ENCODE measurements around the gene C14orf93.

Gene C14orf93, protein sequence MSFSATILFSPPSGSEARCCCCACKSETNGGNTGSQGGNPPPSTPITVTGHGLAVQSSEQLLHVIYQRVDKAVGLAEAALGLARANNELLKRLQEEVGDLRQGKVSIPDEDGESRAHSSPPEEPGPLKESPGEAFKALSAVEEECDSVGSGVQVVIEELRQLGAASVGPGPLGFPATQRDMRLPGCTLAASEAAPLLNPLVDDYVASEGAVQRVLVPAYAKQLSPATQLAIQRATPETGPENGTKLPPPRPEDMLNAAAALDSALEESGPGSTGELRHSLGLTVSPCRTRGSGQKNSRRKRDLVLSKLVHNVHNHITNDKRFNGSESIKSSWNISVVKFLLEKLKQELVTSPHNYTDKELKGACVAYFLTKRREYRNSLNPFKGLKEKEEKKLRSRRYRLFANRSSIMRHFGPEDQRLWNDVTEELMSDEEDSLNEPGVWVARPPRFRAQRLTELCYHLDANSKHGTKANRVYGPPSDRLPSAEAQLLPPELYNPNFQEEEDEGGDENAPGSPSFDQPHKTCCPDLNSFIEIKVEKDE

DNA sequence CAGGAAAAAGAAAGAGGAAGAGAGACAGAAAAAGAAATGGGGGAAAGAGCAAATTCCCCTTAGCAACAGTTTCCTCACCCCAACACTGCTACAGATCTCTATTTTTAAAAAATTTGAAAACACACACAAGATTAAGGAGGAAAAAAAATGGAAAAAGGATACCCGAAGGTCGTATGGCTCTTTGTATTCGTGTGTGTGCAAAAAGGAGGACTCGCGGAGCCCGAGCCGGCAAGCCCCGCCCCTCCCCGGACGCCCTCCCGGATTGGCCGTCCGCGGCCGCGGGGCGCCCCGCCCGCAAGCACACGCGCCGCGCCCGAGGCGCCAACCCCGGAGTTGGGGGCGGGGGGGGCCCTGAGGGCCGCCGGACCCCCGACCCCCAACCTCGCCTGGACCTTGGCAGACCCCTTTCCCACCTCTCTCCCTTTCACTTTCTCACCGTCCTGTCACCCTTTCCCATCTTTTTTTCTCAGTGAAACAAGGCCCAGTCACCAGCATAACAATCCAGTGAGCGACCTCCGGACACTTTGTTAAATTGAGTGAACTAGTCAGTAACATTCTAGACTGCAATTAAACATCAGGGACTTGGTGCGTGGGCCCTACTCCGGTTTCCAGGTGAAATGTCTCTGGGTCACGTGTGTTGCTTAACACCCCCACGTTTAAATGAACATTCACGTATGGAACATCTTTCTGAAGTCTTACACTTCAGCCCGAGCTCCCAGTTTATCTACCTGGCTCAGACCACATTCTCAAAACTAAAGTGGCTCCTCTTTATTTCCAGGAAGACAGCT, at the start of gene C14orf93:
C14orf93 (minus strand) TSS at position 205 of the 788 bp plus-strand sequence. CDS start 11,120 bp downstream, outside the sequence.
- DNase-seq, result peak; percentile 68 to 73

GRCh38 chr14:23058654-23059504, 48.9 kb upstream of the C14orf93 start:
- DNase-seq, result no peak

GRCh38 chr14:23057757-23058653, 48.1 kb upstream of the C14orf93 start:
- DNase-seq, result peak; percentile 83 to 85

DNA sequence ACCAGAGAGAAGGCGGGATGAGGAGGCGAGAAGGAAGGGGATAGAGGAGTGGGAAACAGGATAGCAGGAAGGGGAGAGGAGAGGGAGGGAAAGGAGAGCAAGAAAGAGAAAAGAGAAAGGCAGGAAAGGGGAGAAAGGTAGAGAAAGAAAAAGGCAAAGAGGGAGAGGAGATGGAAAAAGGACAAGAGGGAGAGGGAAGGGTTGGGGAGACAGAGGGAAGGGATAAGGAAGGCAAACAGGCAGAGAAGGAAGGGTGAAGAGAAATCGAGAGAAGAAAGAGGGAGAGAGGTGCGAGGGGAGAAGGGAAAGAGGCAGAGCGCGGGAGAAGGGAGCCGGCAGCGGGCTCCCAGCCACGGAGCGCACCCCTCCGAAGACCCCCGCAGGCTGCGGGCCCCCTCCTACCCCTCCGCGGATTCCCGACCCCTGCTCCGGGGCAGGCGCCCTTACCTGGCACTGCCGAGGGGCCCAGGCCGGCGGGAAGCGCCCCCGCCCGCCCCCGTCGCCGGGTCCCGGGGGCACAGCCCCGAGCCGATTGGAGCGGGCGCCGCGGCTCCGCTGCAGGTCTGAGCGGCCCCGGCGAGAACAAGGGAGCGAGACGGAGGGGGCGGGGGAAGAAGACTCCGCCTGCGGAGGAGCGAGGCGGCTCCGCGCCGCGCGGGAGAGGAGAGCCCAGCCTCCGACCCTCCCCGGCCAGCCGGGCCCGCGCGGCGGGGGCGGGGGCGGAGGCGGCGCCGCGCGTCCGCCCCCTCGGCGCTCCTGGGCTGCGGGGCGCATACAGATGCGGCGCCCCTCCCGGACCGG, 47.2 kb upstream of the C14orf93 start, which contains the start of gene CDH24:
CDH24 (minus strand) TSS at position 565 of the 801 bp plus-strand sequence. CDS start 1,787 bp downstream, outside the sequence.
- DNase-seq, result peak; percentile 56 to 62

DNA sequence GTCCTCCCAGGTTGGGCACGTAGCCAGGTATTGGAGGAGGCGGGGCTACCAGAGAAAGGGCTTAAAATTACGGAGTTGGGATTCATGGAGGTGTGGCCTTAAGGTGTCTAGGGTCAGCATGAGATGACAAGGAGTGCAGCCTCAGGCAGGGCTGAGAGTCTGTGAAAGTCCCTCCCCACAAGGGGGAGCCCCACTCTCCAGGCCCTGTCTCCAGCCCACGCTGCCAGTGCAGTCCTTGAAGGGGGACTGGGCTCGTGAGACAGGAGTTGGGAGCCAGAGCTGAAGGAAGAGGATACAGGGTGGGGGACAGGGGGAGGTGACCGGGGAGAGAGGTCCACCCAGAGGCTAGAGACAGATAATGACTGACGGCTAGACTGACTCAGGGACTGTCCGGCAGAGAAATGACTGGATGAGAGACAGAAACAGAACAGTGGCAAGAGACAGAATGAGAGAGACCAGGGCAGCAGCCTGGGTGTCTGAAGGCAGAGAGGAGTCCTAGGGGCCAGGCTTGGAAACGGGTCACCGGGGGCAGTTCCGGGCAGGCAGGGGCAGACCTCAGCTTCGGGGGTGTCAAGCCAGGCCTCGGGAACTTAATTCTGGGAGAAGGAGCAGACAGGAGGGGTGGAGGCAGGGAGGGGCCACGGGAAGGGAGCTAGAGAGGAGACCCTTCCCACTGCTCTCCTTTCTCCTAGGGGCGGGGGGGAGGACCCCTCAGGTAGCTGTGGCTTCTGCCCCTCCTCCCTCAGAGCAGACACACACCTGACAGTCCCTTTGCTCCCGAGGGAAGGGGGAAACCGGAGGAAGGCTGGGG, 46.4 kb upstream of the C14orf93 start:
- DNase-seq, result peak; percentile 66 to 67

- no peak for DNase-seq
Measured at GRCh38 chr14:23055621-23056144, 45.7 kb upstream of the C14orf93 start.

- no peak for DNase-seq
Measured at GRCh38 chr14:23055147-23055550, 45.2 kb upstream of the C14orf93 start.

DNA sequence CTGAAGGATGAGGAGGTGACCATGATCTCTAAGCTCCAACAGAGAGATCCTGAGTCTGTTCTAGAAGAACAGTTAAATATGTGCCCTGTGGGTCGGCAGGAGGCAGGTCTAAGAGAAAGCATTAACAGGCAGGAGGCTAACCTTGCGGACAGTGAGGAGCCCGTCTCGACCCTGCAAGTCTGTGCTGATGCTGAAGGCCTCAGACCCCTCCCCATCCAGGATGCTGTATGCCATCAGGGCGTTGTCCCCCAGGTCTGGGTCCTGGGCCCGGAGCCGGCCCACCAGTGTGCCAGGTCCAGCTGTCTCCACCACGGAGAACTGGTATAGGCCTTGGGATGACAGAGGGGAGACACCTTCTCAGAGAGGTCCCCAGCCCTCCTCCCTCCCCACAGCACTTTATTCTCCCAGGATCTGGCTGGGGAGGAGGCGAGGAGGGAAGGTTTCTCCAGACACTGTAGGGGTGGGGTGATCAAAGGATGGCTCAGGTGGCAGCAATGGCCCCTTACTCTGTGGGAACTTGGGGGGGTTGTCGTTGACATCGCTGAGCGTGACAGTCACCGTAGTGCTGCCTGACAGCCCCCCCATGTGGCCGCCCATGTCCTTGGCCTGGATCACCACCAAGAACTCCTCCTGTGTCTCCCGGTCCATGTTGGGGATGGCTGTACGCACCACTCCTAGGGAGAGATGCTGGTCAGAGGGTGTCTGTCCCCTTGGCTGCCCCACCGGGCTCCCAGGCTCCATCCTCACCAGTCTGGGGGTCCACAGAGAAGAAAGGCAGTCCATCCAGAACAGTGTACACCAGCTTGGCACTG, 44.3 kb upstream of the C14orf93 start:
- DNase-seq, result no peak

DNA sequence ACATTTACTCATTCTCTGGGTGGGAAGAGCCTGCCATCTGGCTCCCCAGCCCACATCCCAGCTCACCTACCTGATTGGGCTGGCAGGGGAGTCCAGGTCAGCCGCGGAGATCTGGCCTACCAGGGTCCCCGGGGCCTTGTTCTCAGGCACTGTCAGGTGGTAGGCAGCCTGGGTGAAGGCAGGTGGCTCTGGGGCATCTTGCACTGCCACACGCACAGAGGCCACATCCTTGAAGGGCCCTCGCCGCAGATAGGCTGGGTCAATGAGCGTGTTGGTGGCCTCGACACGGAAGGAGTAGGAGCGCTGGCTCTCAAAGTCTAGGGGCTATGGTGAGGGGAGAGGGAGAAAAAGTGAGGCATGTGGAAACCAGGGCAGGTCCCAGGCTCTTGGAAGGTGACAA, 43.5 kb upstream of the C14orf93 start:
- no peak for DNase-seq

- DNase-seq, result no peak
Measured at GRCh38 chr14:23052671-23053070, 42.7 kb upstream of the C14orf93 start.

DNA sequence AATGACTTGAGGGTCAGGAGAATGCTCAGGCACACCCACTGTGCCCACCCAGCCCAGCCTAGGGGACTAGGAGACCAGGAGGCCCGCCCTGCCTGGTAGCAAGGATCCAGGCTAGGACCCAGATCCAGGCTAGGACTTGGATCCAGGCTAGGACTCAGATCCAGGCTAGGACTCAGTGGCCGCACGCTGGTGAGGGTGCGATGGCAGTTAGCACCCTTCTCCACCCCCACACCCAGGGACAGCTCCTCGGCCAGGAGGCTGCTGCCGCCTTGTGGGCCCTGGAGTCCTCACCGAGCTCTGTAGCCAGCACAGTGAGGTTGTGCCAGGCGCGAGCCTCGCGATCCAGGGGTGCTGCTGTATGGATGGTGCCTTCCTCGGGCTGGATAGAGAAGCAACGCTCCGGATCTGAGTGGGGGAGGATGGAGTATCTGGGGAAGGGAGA, 42.3 kb upstream of the C14orf93 start:
- no peak for DNase-seq

- no peak for DNase-seq
Measured at GRCh38 chr14:23051141-23052057, 41.5 kb upstream of the C14orf93 start.

GRCh38 chr14:23049011-23049410, 39.1 kb upstream of the C14orf93 start:
- DNase-seq, result no peak

DNA sequence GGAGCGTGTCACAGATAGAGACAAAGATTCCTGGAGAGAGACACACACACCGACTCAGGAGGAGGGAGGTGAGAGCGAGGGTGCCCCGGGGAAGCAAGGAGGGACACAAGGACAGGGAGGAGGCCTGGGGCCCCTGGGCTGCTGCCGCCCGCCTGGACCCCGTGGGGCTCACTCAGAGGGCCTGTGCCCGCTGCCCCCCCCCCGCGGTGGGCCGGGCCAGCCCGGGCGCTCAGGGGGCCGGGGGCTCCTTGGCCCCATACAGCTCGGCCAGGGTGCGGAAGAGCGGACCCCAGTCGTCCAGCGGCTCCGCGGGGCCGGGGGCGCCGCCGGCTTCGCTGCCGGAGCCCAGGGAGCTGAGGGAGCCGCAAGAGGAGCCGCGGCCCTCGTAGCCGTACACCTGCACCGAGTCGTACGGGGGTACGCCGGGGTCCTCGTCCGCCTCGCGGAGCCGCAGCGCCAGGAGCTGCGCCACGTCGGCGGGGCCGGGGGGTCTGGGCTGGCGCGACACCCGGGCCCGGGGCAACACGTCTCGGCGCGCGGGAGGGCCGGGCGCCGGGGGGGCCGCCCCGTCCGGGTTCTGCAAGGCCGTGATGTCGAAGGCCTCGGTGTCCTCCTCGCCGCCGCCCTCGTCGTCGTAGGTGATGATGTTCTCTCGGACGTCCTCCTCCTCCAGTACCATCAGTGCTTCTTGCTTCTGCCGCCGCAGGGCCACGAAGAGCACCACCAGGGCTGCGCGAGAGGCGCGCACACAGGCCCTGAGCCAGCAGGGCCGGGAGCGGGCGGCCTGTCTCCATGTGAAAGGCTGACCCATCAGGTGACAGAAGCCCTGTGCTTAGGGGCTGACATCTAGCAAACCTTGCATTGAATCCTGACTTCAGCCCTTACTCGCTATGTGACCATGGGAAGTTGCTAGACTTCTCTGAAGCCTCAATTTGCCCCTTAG, 38.1 kb upstream of the C14orf93 start:
- DNase-seq, result no peak

GRCh38 chr14:23047034-23047634, 37.2 kb upstream of the C14orf93 start:
- DNase-seq, result no peak
